K562 (cell line): ENCODE results near the gene RSRP1. TPM values are rescaled to one million over a fixed set of nuclear protein-coding genes. Genes with fewer than 3 reads are reported as not detected.

Experiments
- AFF4 ChIP-seq: sonication (generic); formaldehyde crosslinking; IDR thresholded peaks from 2 replicates; pipeline ENCODE4 v1.8.0; 2023; ENCODE audit warnings: mild to moderate bottlenecking, missing genetic modification reagents
- BRF1 ChIP-seq: IDR thresholded peaks from 3 replicates; pipeline ENCODE4 v1.6.1; 2011; ENCODE audit warnings: borderline replicate concordance, mild to moderate bottlenecking; ENCODE audit not compliant: insufficient read length; ENCODE audit errors: extremely low read depth
- CHAMP1 ChIP-seq: fragments of 450-650 bp; IDR thresholded peaks from 2 replicates; pipeline ENCODE4 v1.6.1; 2016; ENCODE audit warnings: mild to moderate bottlenecking
- E2F3 ChIP-seq: fragments of 250-450 bp; sonication (Bioruptor Pico); IDR thresholded peaks from 2 replicates; pipeline ENCODE4 v1.4.0; 2020; ENCODE audit warnings: mild to moderate bottlenecking
- GMEB1 ChIP-seq: fragments of 250-450 bp; sonication (Bioruptor Pico); IDR thresholded peaks from 2 replicates; pipeline ENCODE4 v1.4.0; 2020; ENCODE audit warnings: mild to moderate bottlenecking
- HDAC6 ChIP-seq: IDR thresholded peaks from 2 replicates; pipeline ENCODE4 v1.6.1; 2012; ENCODE audit warnings: low read depth, mild to moderate bottlenecking, control low read depth, inconsistent platforms, low read length, moderate library complexity
- HMG20A ChIP-seq: fragments of 450-650 bp; formaldehyde crosslinking; conservative IDR thresholded peaks from 2 replicates; pipeline ENCODE4 v1.4.0; 2020; ENCODE audit warnings: mild to moderate bottlenecking, mixed read lengths
- ILF3 ChIP-seq: fragments of 450-650 bp; IDR thresholded peaks from 2 replicates; pipeline ENCODE4 v1.6.1; 2018; ENCODE audit warnings: antibody characterized with exemption, mild to moderate bottlenecking, moderate library complexity, borderline replicate concordance
- JUNB ChIP-seq: fragments of 450-650 bp; formaldehyde crosslinking; conservative IDR thresholded peaks from 2 replicates; pipeline ENCODE4 v1.4.0; 2020; ENCODE audit warnings: mild to moderate bottlenecking
- NR0B1 ChIP-seq: fragments of 450-650 bp; IDR thresholded peaks from one replicate; pipeline ENCODE4 v1.6.1; 2018; ENCODE audit warnings: mild to moderate bottlenecking, moderate library complexity; ENCODE audit not compliant: partially characterized antibody
- PHB2 ChIP-seq: fragments of 450-650 bp; IDR thresholded peaks from 2 replicates; pipeline ENCODE4 v1.6.1; 2017; ENCODE audit warnings: low read depth
- POLR2A ChIP-seq: fragments of 450-650 bp; conservative IDR thresholded peaks from 2 replicates; pipeline ENCODE4 v1.6.1; 2016
- SRF ChIP-seq, 2 experiments: fragments of 250-450, 450-650 bp in 1 of 2; sonication (Bioruptor Pico) in 1 of 2; sonication (generic) in 1 of 2; formaldehyde crosslinking; IDR thresholded peaks; 2 replicates each; pipeline versions ENCODE4 v1.5.0 to v1.5.1; 2020 to 2022; ENCODE audit warnings: mild to moderate bottlenecking in 1 of 2, missing genetic modification reagents in 1 of 2
- TBP ChIP-seq: optimal IDR thresholded peaks from 2 replicates; pipeline ENCODE3; 2011; ENCODE audit warnings: low read depth, low read length, improper control_type of control experiment
- TEAD4 ChIP-seq, 2 experiments: sonication (generic) in 1 of 2; formaldehyde crosslinking in 1 of 2; IDR thresholded peaks; 2 replicates each; pipeline versions ENCODE4 v1.6.1 to v1.8.0; 2012 to 2022; ENCODE audit warnings: borderline replicate concordance in 1 of 2, inconsistent platforms in 1 of 2, low read length in 1 of 2, mild to moderate bottlenecking in 1 of 2, missing genetic modification reagents in 1 of 2
- TRIM28 ChIP-seq: fragments of 450-650 bp; IDR thresholded peaks from 2 replicates; pipeline ENCODE4 v1.6.1; 2017
- ZNF146 ChIP-seq: IDR thresholded peaks from one replicate; pipeline ENCODE4 v1.6.1; 2018; ENCODE audit warnings: missing compliant biosample characterization; ENCODE audit not compliant: unreplicated experiment
- ZNF644 ChIP-seq: fragments of 200-800 bp; sonication (Bioruptor generic); IDR thresholded peaks from 2 replicates; pipeline ENCODE4 v1.6.1; 2016; ENCODE audit warnings: low read depth, missing genetic modification characterization, missing compliant biosample characterization
- polyA plus RNA-seq, 8 experiments: library from polyadenylated mRNA; depleted of rRNA in 4 of 8; stranded (reverse) in 5 of 8; unstranded in 3 of 8; fragments of >200 nt; fragmentation: Nextera tagmentation in 2 of 8; fragmentation: Illumina TruSeq in 1 of 8; extraction: Ambion mirVana in 2 of 8; extraction: Trizol in 1 of 8; gene quantifications; 2 replicates each; pipeline versions ENCODE4 v1.2.1 to v1.2.3, GENCODE V29; 2011 to 2014; ENCODE audit warnings: inconsistent platforms in 1 of 8, missing spikeins in 1 of 8
- total RNA-seq, 7 experiments: library from RNA; depleted of rRNA in 6 of 7; stranded (reverse); fragments of >200 nt in 6 of 7; fragmentation: Illumina TruSeq in 2 of 7; extraction: Trizol in 2 of 7; gene quantifications; 2 replicates each; pipeline versions ENCODE4 v1.2.1 to v1.2.3, GENCODE V29; 2011 to 2021; ENCODE audit warnings: low replicate concordance in 1 of 7

Gene RSRP1
- total and polyA plus RNA-seq, 9 of the 15 experiments (the other 6 are each of a cell fraction or from before 2014, with no cell fraction given), result 27.2 to 283 (median 146) TPM

GRCh38 chr1:25247024-25247828, at the start of gene RSRP1 (continued):
- TF ChIP-seq JUNB (CRISPR knock-in tag), result 0 out of 2 replicates have a peak, but pooled peaks have one; percentile 2
- peak; percentile 33; the same call in 1 of the 2 replicates for TF ChIP-seq HMG20A (CRISPR knock-in tag)
- TF ChIP-seq TEAD4 (IDR thresholded peaks at IDR 0.05; ENCODE audit: low read length), result 0 out of 2 replicates have a peak, but pooled peaks have one; percentile 48
- TF ChIP-seq TEAD4 (CRISPR knock-in tag; IDR thresholded peaks at IDR 0.05; ENCODE audit: borderline replicate concordance), result no peak
- TF ChIP-seq ZNF644, result no peak
- TF ChIP-seq GMEB1 (CRISPR knock-in tag), result peak; percentile 71
- no peak; the same call in 1 of the 2 replicates for TF ChIP-seq CHAMP1
- peak; percentile 77 for TF ChIP-seq E2F3 (CRISPR knock-in tag)
- peak; percentile 88; the same call in 1 of the 2 replicates for TF ChIP-seq ILF3
- no peak for TF ChIP-seq ZNF146 (CRISPR knock-in tag)
- no peak for TF ChIP-seq NR0B1
- no peak for TF ChIP-seq PHB2
- no peak for TF ChIP-seq BRF1
- TF ChIP-seq POLR2A, result peak; percentile 100
- peak; percentile 87; the same call in 1 of the 2 replicates for TF ChIP-seq TRIM28
- peak; percentile 24; the same call in 1 of the 2 replicates for TF ChIP-seq HDAC6
- TF ChIP-seq TBP, result peak; percentile 99
- TF ChIP-seq SRF (CRISPR knock-in tag; IDR thresholded peaks at IDR 0.05), result peak in 1 of 2 experiments; percentile 51; a peak in 1 of 4 replicates
- peak; percentile 94 for TF ChIP-seq AFF4
